B cell (primary cell): ENCODE results near the gene FIZ1. TPM values are rescaled to one million over a fixed set of nuclear protein-coding genes. Genes with fewer than 3 reads are reported as not detected.

Experiments used
- ATAC-seq: fragments of 200-7000 bp; cut with Tn5 transposase; one replicate; pipeline ENCODE4 v1.10.0; 2021; ENCODE audit warnings: low read depth, mild to moderate bottlenecking, moderate number of reproducible peaks, moderate library complexity
- CTCF ChIA-PET: fragments of 350-600 bp; sonication (Branson Sonifier 250); formaldehyde crosslinking; loops from one replicate; lab custom pipeline; 2021; ENCODE audit warnings: antibody characterized with exemption, inconsistent platforms; lab: Charles Lee
- POLR2A ChIA-PET: fragments of 350-600 bp; sonication (Branson Sonifier 250); formaldehyde crosslinking; loops from one replicate; lab custom pipeline; 2021; ENCODE audit warnings: antibody characterized with exemption; lab: Charles Lee
- DNase-seq: peaks from one replicate; pipeline ENCODE4 v3.0.0; 2013
- H2AFZ ChIP-seq: 2 replicates; pipeline ENCODE4 v1.6.1; 2012; ENCODE audit warnings: mild to moderate bottlenecking, low read depth, low read length; ENCODE audit not compliant: insufficient read depth, poor library complexity, severe bottlenecking
- H3K27ac ChIP-seq, 2 donors: 1 replicate in 1 of 2; 2 replicates in 1 of 2; pipeline ENCODE4 v1.5.1; 2012 to 2013; ENCODE audit warnings: low read length in 2 of 2, mild to moderate bottlenecking in 2 of 2, moderate library complexity in 1 of 2
- H3K27me3 ChIP-seq, 4 experiments: fragments of 200-600 bp in 1 of 4; sonication (generic) in 1 of 4; replicated peaks in 1 of 4; 1 replicate in 2 of 4; 2 replicates in 2 of 4; pipeline versions ENCODE4 v1.6.1 to v1.7.0; 2013 to 2016; ENCODE audit warnings: low read length in 3 of 4, mild to moderate bottlenecking in 2 of 4, mixed read lengths in 1 of 4, moderate library complexity in 1 of 4; ENCODE audit not compliant: insufficient read depth in 4 of 4, control insufficient read depth in 3 of 4; ENCODE audit errors: control extremely low read depth in 1 of 4
- H3K36me3 ChIP-seq, 2 experiments: replicated peaks in 1 of 2; 1 replicate in 1 of 2; 2 replicates in 1 of 2; pipeline versions ENCODE4 v1.6.1 to v1.7.1; 2013; ENCODE audit warnings: low read length in 1 of 2; ENCODE audit not compliant: insufficient read depth in 2 of 2, control insufficient read depth in 1 of 2; ENCODE audit errors: control extremely low read depth in 1 of 2, extremely low read depth in 1 of 2
- H3K4me1 ChIP-seq, 2 donors: fragments of 200-600 bp in 1 of 2; sonication (generic) in 1 of 2; 1 replicate in 1 of 2; 2 replicates in 1 of 2; pipeline versions ENCODE4 v1.5.1 to v1.6.1; 2013 to 2017; ENCODE audit warnings: low read length in 2 of 2; ENCODE audit not compliant: control insufficient read depth in 2 of 2, insufficient read depth in 2 of 2
- H3K4me2 ChIP-seq: replicated peaks from 2 replicates; pipeline ENCODE3; 2012; ENCODE audit warnings: mild to moderate bottlenecking, low read depth, low read length; ENCODE audit not compliant: poor library complexity, severe bottlenecking
- H3K4me3 ChIP-seq, 5 experiments: fragments of 200-600 bp in 1 of 5; sonication (generic) in 1 of 5; 1 replicate in 3 of 5; 2 replicates in 2 of 5; pipeline versions ENCODE4 v1.5.1 to v1.7.0; 2011 to 2016; ENCODE audit warnings: low read length in 4 of 5, mild to moderate bottlenecking in 4 of 5, low read depth in 2 of 5, control low read depth in 1 of 5, moderate library complexity in 1 of 5; ENCODE audit not compliant: insufficient read depth in 1 of 5; ENCODE audit errors: control extremely low read depth in 1 of 5, extremely low read depth in 1 of 5
- H3K79me2 ChIP-seq: fragments of 200-600 bp; sonication (generic); one replicate; pipeline ENCODE4 v1.6.0; 2016; ENCODE audit warnings: low read length; ENCODE audit not compliant: control insufficient read depth, insufficient read depth
- H3K9ac ChIP-seq: fragments of 200-600 bp; sonication (generic); 2 replicates; pipeline ENCODE4 v1.6.1; 2017; ENCODE audit warnings: mild to moderate bottlenecking, low read length, moderate library complexity
- H3K9me3 ChIP-seq, 3 donors: one replicate each; pipeline versions ENCODE4 v1.6.1 to v1.7.1; 2013; ENCODE audit warnings: low read length in 2 of 3; ENCODE audit not compliant: control insufficient read depth in 2 of 3, insufficient read depth in 1 of 3; ENCODE audit errors: control extremely low read depth in 1 of 3
- H4K20me1 ChIP-seq: 2 replicates; pipeline ENCODE4 v1.6.0; 2012; ENCODE audit warnings: mild to moderate bottlenecking, low read length; ENCODE audit not compliant: insufficient read depth, control insufficient read depth, poor library complexity, severe bottlenecking
- H3K27ac Mint-ChIP-seq: one replicate; pipeline ENCODE4 v1.8.0; 2021; ENCODE audit warnings: mixed read lengths
- H3K27me3 Mint-ChIP-seq: one replicate; pipeline ENCODE4 v1.8.0; 2021; ENCODE audit warnings: mixed read lengths
- H3K4me1 Mint-ChIP-seq: one replicate; pipeline ENCODE4 v1.8.0; 2021; ENCODE audit warnings: mixed read lengths
- H3K4me3 Mint-ChIP-seq: one replicate; pipeline ENCODE4 v1.8.0; 2021; ENCODE audit warnings: mixed read lengths
- H3K9me3 Mint-ChIP-seq: one replicate; pipeline ENCODE4 v1.8.0; 2022; ENCODE audit warnings: mixed read lengths; ENCODE audit not compliant: insufficient read depth
- EZH2 ChIP-seq: IDR thresholded peaks from 2 replicates; pipeline ENCODE4 v1.6.1; 2012; ENCODE audit warnings: borderline replicate concordance, low read depth, mild to moderate bottlenecking, moderate library complexity, low read length; ENCODE audit not compliant: insufficient read depth, poor library complexity, severe bottlenecking
- WGBS: methylation state at CpG from one replicate; pipeline ENCODE4 v1.1.5; 2013; ENCODE audit warnings: missing lambda C conversion rate; ENCODE audit not compliant: insufficient coverage; 5-methylcytosine and 5-hydroxymethylcytosine counted together
- intact Hi-C: fragments of 100-400 bp; cut with micrococcal nuclease; formaldehyde crosslinking; loops from one replicate; pipeline ENCODE4 v1.10.0; 2022
- polyA plus RNA-seq: library from polyadenylated mRNA; depleted of rRNA; stranded (reverse); fragments of >200 nt; gene quantifications from 2 replicates; pipeline ENCODE4 v1.2.3, GENCODE V29; 2012
- total RNA-seq, 2 donors: library from RNA; stranded (reverse); fragments of 120-200 nt in 1 of 2; gene quantifications; 1 replicate in 1 of 2; 2 replicates in 1 of 2; pipeline versions ENCODE4 v1.2.3 to v1.2.4, GENCODE V29; 2013 to 2022
- TF ChIP-seq, protein P1 (sequence below): fragments of 200-600 bp; IDR thresholded peaks from one replicate; pipeline ENCODE4 v1.8.0; 2022; ENCODE audit warnings: antibody characterized with exemption, mild to moderate bottlenecking

The FIZ1 gene
- total and polyA plus RNA-seq, 2 donors (not counting 1 experiment from before 2014, with no cell fraction given) = 8.0 to 26.4 TPM

DNA sequence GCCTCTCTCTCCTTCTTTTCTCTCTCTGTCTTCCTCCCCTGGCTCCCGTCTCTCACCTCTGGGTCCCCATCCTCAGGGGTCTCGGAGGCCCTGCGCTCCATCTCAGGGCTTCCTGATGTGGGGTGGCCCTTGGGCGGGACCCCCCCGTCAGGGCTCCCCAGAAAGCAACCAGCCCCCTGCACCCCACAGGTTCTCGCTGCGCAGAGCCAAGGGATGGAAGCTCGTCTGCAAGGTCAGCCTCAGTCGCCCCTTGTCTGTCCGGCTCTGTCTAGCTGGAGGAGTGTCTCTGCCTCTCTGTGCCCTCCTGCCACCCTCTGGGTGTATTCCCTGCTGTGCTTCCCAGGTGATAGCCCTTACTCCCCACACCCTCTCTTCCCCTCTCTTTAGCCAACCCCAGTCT, 53.9 kb downstream of the FIZ1 start, which contains the start of gene SBK3:
SBK3 (minus strand) TSS at position 101 of the 400 bp plus-strand sequence; CDS start at position 101, 0 bp downstream.
- ChIA-PET POLR2A (no interaction called here), CTCF (no interaction called here)
- TF ChIP-seq, protein P1, sequence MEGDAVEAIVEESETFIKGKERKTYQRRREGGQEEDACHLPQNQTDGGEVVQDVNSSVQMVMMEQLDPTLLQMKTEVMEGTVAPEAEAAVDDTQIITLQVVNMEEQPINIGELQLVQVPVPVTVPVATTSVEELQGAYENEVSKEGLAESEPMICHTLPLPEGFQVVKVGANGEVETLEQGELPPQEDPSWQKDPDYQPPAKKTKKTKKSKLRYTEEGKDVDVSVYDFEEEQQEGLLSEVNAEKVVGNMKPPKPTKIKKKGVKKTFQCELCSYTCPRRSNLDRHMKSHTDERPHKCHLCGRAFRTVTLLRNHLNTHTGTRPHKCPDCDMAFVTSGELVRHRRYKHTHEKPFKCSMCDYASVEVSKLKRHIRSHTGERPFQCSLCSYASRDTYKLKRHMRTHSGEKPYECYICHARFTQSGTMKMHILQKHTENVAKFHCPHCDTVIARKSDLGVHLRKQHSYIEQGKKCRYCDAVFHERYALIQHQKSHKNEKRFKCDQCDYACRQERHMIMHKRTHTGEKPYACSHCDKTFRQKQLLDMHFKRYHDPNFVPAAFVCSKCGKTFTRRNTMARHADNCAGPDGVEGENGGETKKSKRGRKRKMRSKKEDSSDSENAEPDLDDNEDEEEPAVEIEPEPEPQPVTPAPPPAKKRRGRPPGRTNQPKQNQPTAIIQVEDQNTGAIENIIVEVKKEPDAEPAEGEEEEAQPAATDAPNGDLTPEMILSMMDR = no peak
- no peak for TF ChIP-seq EZH2
- intact Hi-C loops = no loop called here
- H3K4me1 ChIP-seq = no peaks in the 10 kb centered on the region
- no peak within 1 kb of the TSS for H3K27ac ChIP-seq
- no peaks in the 10 kb centered on the region for H4K20me1 ChIP-seq
- no peak for DNase-seq
- H3K79me2 ChIP-seq = no peaks in the 10 kb centered on the region
- no peaks in the 10 kb centered on the region for H3K36me3 ChIP-seq
- H2AFZ ChIP-seq = no peak within 1 kb of the TSS
- Mint-ChIP-seq H3K4me3 (no peak within 1 kb of the TSS), H3K9me3 (peaks cover 4% of the 10 kb centered on the region), H3K4me1 (peaks cover 2% of the 10 kb centered on the region), H3K27ac (no peak within 1 kb of the TSS), H3K27me3 (peaks cover 37% of the 10 kb centered on the region)
- H3K4me3 ChIP-seq = no peak within 1 kb of the TSS
- H3K4me2 ChIP-seq = no peak within 1 kb of the TSS
- H3K9ac ChIP-seq = no peak within 1 kb of the TSS
- H3K27me3 ChIP-seq = peaks cover 0 to 24% (median 4%) of the 10 kb centered on the region in 4 experiments
- no peaks in the 10 kb centered on the region for H3K9me3 ChIP-seq
- no peak for ATAC-seq
- 89% methylated on average over 10 of the region's 10 CpGs for WGBS

- intact Hi-C loops = no loop called here
- no peak overlapping the region for H3K9ac ChIP-seq
- no peak for DNase-seq
- H3K27ac Mint-ChIP-seq = no peak overlapping the region
- H3K9me3 ChIP-seq = no peaks in the 10 kb centered on the region
- H3K27ac ChIP-seq = no peak overlapping the region
- TF ChIP-seq EZH2 = no peak
- TF ChIP-seq, protein P1 = no peak
- CTCF ChIA-PET = no interaction called here
- H3K79me2 ChIP-seq = no peaks in the 10 kb centered on the region
- WGBS = 86% methylated on average over 20 of the region's 23 CpGs
- no peaks in the 10 kb centered on the region for H3K4me1 ChIP-seq
- no peak overlapping the region for H3K4me3 ChIP-seq
- no peak for ATAC-seq
- H3K36me3 ChIP-seq = no peaks in the 10 kb centered on the region
- H3K27me3 Mint-ChIP-seq = peaks cover 32% of the 10 kb centered on the region
- peaks cover 4% of the 10 kb centered on the region for H3K9me3 Mint-ChIP-seq
- no peak overlapping the region for H3K4me3 Mint-ChIP-seq
- no peak overlapping the region for H3K4me2 ChIP-seq
- POLR2A ChIA-PET = no interaction called here
- H4K20me1 ChIP-seq = no peaks in the 10 kb centered on the region
- no peaks in the 10 kb centered on the region for H3K4me1 Mint-ChIP-seq
- H2AFZ ChIP-seq = no peak overlapping the region
- H3K27me3 ChIP-seq = peaks cover 0 to 24% (median 4%) of the 10 kb centered on the region in 4 experiments
These were observed 54.4 kb downstream of the FIZ1 start for GRCh38 chr19:55544776-55545439.
